NB4 (cell line): ENCODE results near the gene AHDC1.

ENCODE experiments used
- CTCF ChIP-seq: IDR thresholded peaks from one replicate; pipeline ENCODE4 v1.5.1; 2012; ENCODE audit warnings: low read depth, low read length
- MAX ChIP-seq: IDR thresholded peaks from 2 replicates; pipeline ENCODE4 v1.6.1; 2011; ENCODE audit warnings: low read depth, low read length
- POLR2A ChIP-seq: IDR thresholded peaks from 2 replicates; pipeline ENCODE4 v1.6.1; 2011; ENCODE audit warnings: mild to moderate bottlenecking; ENCODE audit not compliant: insufficient read length; ENCODE audit errors: extremely low read depth

GRCh38 chr1:27513958-27514357, 90.0 kb downstream of the AHDC1 start:
- no peak for TF ChIP-seq CTCF
- no peak for TF ChIP-seq POLR2A
- TF ChIP-seq MAX = no peak
